Keratinocyte (primary cell): ENCODE measurements around the gene ZFP91. TPM values are rescaled to one million over a fixed set of nuclear protein-coding genes. Genes with fewer than 3 reads are reported as not detected.
A peak's percentile ranks its signal among the peaks of the same experiment; 100 is the strongest.

ENCODE experiments used
- DNase-seq: peaks from one replicate; pipeline ENCODE4 v3.0.0-alpha.2; 2011; ENCODE audit warnings: low read depth, missing footprints, low spot score
- FAIRE-seq: peaks from 2 replicates; lab custom pipeline; 2011; peaks lifted over from hg19 to GRCh38; lab: Jason Lieb, UNC
- H2AFZ ChIP-seq: 2 replicates; pipeline ENCODE4 v1.6.0; 2012; ENCODE audit warnings: low read length, control low read depth, inconsistent platforms; ENCODE audit not compliant: control insufficient read depth
- H3K27ac ChIP-seq: 2 replicates; pipeline ENCODE4 v1.5.1; 2011; ENCODE audit warnings: low read length; ENCODE audit not compliant: control insufficient read depth, insufficient read depth
- H3K27me3 ChIP-seq: 3 replicates; pipeline ENCODE4 v1.6.0; 2011; ENCODE audit warnings: low read length; ENCODE audit not compliant: control insufficient read depth, insufficient read depth; ENCODE audit errors: extremely low read depth
- H3K36me3 ChIP-seq, 2 experiments: 2 replicates in 1 of 2; 3 replicates in 1 of 2; pipeline ENCODE4 v1.5.1; 2011; ENCODE audit warnings: low read length in 2 of 2, mild to moderate bottlenecking in 1 of 2; ENCODE audit not compliant: control insufficient read depth in 2 of 2, insufficient read depth in 2 of 2; ENCODE audit errors: extremely low read depth in 1 of 2
- H3K4me1 ChIP-seq: 3 replicates; pipeline ENCODE4 v1.5.1; 2011; ENCODE audit warnings: low read length; ENCODE audit not compliant: control insufficient read depth, insufficient read depth; ENCODE audit errors: extremely low read depth
- H3K4me2 ChIP-seq: 3 replicates; pipeline ENCODE4 v1.6.0; 2011; ENCODE audit warnings: low read depth, low read length; ENCODE audit not compliant: control insufficient read depth, insufficient read depth; ENCODE audit errors: extremely low read depth
- H3K4me3 ChIP-seq, 3 experiments: fragments of 200-600 bp in 1 of 3; sonication (generic) in 1 of 3; 2 replicates in 2 of 3; 3 replicates in 1 of 3; pipeline ENCODE4 v1.5.1; 2011 to 2016; ENCODE audit warnings: low read length in 3 of 3, mild to moderate bottlenecking in 3 of 3, control low read depth in 2 of 3, inconsistent platforms in 1 of 3, low read depth in 1 of 3, mixed read lengths in 1 of 3, mixed run types in 1 of 3, moderate library complexity in 1 of 3; ENCODE audit not compliant: control insufficient read depth in 2 of 3, insufficient read depth in 2 of 3; ENCODE audit errors: extremely low read depth in 1 of 3
- H3K79me2 ChIP-seq: 2 replicates; pipeline ENCODE4 v1.6.0; 2012; ENCODE audit warnings: low read length; ENCODE audit not compliant: control insufficient read depth, insufficient read depth
- H3K9ac ChIP-seq: 3 replicates; pipeline ENCODE4 v1.6.0; 2011; ENCODE audit warnings: low read length; ENCODE audit not compliant: control insufficient read depth, insufficient read depth; ENCODE audit errors: extremely low read depth
- H3K9me1 ChIP-seq: 3 replicates; pipeline ENCODE4 v1.6.0; 2011; ENCODE audit warnings: low read length; ENCODE audit not compliant: control insufficient read depth, insufficient read depth; ENCODE audit errors: extremely low read depth
- H3K9me3 ChIP-seq: 2 replicates; pipeline ENCODE4 v1.5.1; 2012; ENCODE audit warnings: low read depth, low read length; ENCODE audit not compliant: control insufficient read depth
- H4K20me1 ChIP-seq: 3 replicates; pipeline ENCODE4 v1.6.0; 2011; ENCODE audit warnings: low read length; ENCODE audit not compliant: control insufficient read depth, insufficient read depth; ENCODE audit errors: extremely low read depth
- EZH2 ChIP-seq: IDR thresholded peaks from one replicate; pipeline ENCODE4 v1.6.1; 2012; ENCODE audit warnings: inconsistent platforms, mild to moderate bottlenecking, low read length, moderate library complexity
- dilution Hi-C: fragments of 300-500 bp; cut with MboI; formaldehyde crosslinking; loops from one replicate; pipeline ENCODE4 v1.7.0; 2020; ENCODE audit warnings: low sequenced_read_pairs; ENCODE audit not compliant: extremely low pct_ligation_motif_present
- polyA plus RNA-seq, 5 experiments: library from polyadenylated mRNA; depleted of rRNA in 3 of 5; stranded (reverse) in 3 of 5; stranded (forward) in 1 of 5; unstranded in 1 of 5; fragments of >200 nt; gene quantifications; 1 replicate in 1 of 5; 2 replicates in 3 of 5; 3 replicates in 1 of 5; pipeline versions ENCODE4 v1.2.1 to v1.2.3, GENCODE V29; 2011 to 2012; ENCODE audit warnings: missing spikeins in 2 of 5, low read depth in 1 of 5, low replicate concordance in 1 of 5
- TF ChIP-seq, protein P1 (sequence below), 3 experiments: IDR thresholded peaks in 1 of 3; conservative IDR thresholded peaks in 1 of 3; optimal IDR thresholded peaks in 1 of 3; 2 replicates in 2 of 3; 3 replicates in 1 of 3; pipeline versions ENCODE3 to v1.5.1; 2011; ENCODE audit warnings: low read length in 3 of 3, mild to moderate bottlenecking in 3 of 3, moderate library complexity in 2 of 3, control low read depth in 1 of 3, inconsistent platforms in 1 of 3; ENCODE audit not compliant: insufficient read depth in 2 of 3; ENCODE audit errors: extremely low read depth in 1 of 3

ZFP91 gene
- polyA plus RNA-seq, 1 donor (not counting 4 experiments of a cell fraction or from before 2014, with no cell fraction given) = 45.6 TPM

DNA sequence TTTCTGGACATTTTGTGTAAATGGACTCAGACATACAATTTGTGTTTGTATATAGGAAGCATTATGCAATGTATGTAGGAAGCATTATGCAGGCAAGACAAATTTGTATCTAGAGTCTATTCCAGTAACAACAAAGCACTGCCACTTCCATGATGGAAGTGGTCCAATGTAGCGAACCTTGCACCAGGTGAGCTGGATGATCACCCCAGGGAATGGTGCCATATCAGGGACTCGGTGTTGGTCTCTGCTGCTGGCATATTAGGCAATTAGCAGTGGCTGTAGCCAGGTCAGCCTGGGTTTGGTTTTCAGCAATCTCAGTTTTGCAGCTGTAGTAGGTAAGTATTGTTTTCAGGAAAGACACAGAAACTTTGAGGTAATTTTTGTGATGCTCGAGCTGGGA lies 12.8 kb downstream of the ZFP91 start:
- Histone ChIP-seq H2AFZ (no peak overlapping the region), H3K36me3 (peaks cover 1 to 4% of the 10 kb centered on the region in 2 experiments), H3K4me1 (no peaks in the 10 kb centered on the region), H3K27me3 (no peaks in the 10 kb centered on the region), H4K20me1 (peaks cover 2% of the 10 kb centered on the region), H3K9me1 (peaks cover 2% of the 10 kb centered on the region), H3K4me2 (no peak overlapping the region), H3K4me3 (no peak overlapping the region), H3K9ac (no peak overlapping the region), H3K79me2 (peaks cover 95% of the 10 kb centered on the region), H3K27ac (no peak overlapping the region), H3K9me3 (no peaks in the 10 kb centered on the region)
- TF ChIP-seq, protein P1, sequence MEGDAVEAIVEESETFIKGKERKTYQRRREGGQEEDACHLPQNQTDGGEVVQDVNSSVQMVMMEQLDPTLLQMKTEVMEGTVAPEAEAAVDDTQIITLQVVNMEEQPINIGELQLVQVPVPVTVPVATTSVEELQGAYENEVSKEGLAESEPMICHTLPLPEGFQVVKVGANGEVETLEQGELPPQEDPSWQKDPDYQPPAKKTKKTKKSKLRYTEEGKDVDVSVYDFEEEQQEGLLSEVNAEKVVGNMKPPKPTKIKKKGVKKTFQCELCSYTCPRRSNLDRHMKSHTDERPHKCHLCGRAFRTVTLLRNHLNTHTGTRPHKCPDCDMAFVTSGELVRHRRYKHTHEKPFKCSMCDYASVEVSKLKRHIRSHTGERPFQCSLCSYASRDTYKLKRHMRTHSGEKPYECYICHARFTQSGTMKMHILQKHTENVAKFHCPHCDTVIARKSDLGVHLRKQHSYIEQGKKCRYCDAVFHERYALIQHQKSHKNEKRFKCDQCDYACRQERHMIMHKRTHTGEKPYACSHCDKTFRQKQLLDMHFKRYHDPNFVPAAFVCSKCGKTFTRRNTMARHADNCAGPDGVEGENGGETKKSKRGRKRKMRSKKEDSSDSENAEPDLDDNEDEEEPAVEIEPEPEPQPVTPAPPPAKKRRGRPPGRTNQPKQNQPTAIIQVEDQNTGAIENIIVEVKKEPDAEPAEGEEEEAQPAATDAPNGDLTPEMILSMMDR (optimal IDR thresholded peaks at IDR 0.05 in 1 of 3, IDR thresholded peaks at IDR 0.05 in 1 of 3, conservative IDR thresholded peaks at IDR 0.05 in 1 of 3; ENCODE audit: extremely low read depth in 1 of 3, insufficient read depth in 2 of 3, low read length in 3 of 3) = no peak
- TF ChIP-seq EZH2 = no peak
- DNase-seq = no peak
- FAIRE-seq = no peak
- dilution Hi-C loops = no loop called here

DNA sequence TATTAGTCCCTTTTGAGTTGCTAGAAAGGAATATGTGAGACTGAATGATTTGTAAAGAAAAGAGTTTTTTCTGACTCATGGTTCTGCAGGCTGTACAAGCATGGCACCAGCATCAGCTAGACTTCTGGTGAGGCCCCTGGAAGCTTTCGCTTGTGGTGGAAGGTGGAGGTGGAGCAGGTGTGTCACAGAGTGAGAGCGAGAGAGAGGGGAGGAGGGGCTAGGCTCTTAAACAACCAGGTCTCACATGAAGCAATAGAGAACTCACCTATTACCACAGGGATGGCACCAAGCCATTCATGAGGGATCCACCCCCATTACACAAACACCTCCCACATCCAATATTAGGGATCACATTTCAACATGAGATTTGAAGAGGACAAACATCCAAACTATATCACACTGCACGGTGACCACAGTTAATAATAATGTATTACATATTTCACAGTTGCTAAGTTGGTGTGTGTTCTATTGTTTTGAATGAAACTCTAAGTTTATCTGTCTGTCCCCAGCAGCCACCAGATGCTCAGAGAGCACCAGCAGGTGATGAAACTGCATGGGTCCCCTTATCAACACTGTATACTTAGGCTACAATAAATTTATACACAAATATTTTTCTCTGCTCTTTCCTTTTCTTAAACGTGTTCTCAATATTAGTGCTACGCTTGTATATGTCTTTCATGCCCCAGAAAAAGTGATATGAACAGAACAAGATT lies 14.1 kb downstream of the ZFP91 start:
- H3K9ac ChIP-seq = no peak overlapping the region
- no peak overlapping the region for H3K4me3 ChIP-seq
- no peaks in the 10 kb centered on the region for H3K4me1 ChIP-seq
- peaks cover 95% of the 10 kb centered on the region for H3K79me2 ChIP-seq
- H3K27me3 ChIP-seq = no peaks in the 10 kb centered on the region
- peaks cover 2% of the 10 kb centered on the region for H3K9me1 ChIP-seq
- dilution Hi-C loops = no loop called here
- FAIRE-seq (peak; percentile 46), DNase-seq (no peak)
- H3K4me2 ChIP-seq = no peak overlapping the region
- H3K27ac ChIP-seq = no peak overlapping the region
- no peak for TF ChIP-seq EZH2
- TF ChIP-seq, protein P1 (optimal IDR thresholded peaks at IDR 0.05 in 1 of 3, IDR thresholded peaks at IDR 0.05 in 1 of 3, conservative IDR thresholded peaks at IDR 0.05 in 1 of 3; ENCODE audit: extremely low read depth in 1 of 3, insufficient read depth in 2 of 3, low read length in 3 of 3) = no peak
- H3K36me3 ChIP-seq = peaks cover 1 to 4% of the 10 kb centered on the region in 2 experiments
- H2AFZ ChIP-seq = no peak overlapping the region
- H3K9me3 ChIP-seq = no peaks in the 10 kb centered on the region
- peaks cover 5% of the 10 kb centered on the region for H4K20me1 ChIP-seq
